ENCODE results near the gene SELENON.

Gene SELENON

DNA sequence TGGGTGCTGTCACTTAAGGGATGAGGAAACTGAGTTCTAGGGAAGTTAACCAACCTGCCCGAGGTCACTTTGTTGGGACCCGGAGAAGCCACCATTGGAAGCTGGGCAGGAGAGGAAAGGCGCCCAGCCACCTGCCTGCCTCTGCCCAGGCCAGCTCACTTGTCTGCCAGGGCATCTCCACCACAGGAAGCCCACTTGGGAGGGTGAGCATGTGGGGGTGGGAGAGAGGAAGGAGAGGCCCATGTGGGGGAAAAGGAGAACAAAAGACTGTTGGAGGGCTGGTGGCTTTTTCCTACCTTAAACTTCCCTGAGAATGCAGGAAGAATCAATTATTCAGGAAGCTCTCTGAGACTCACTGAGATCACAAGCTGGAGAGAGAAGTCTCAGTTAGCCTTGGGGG is 43.8 kb upstream of the SELENON start:
- TF ChIP-seq MAX (IDR thresholded peaks at IDR 0.05; ENCODE audit: low read depth, low read length), result peak; percentile 52; the same call in 1 of the 2 replicates
- TF ChIP-seq MYC (IDR thresholded peaks at IDR 0.05; ENCODE audit: low read depth, low read length), result no peak; the same call in 1 of the 2 replicates
- no peak for TF ChIP-seq CTCF (IDR thresholded peaks at IDR 0.05; ENCODE audit: low read depth, low read length)
- TF ChIP-seq POLR2A (IDR thresholded peaks at IDR 0.05; ENCODE audit: extremely low read depth, insufficient read length), result no peak
- H3K4me3 ChIP-seq (ENCODE audit: low read depth, low read length), result no peak overlapping the region
- DNase-seq (ENCODE audit: low read depth), result peak; percentile 56

DNA sequence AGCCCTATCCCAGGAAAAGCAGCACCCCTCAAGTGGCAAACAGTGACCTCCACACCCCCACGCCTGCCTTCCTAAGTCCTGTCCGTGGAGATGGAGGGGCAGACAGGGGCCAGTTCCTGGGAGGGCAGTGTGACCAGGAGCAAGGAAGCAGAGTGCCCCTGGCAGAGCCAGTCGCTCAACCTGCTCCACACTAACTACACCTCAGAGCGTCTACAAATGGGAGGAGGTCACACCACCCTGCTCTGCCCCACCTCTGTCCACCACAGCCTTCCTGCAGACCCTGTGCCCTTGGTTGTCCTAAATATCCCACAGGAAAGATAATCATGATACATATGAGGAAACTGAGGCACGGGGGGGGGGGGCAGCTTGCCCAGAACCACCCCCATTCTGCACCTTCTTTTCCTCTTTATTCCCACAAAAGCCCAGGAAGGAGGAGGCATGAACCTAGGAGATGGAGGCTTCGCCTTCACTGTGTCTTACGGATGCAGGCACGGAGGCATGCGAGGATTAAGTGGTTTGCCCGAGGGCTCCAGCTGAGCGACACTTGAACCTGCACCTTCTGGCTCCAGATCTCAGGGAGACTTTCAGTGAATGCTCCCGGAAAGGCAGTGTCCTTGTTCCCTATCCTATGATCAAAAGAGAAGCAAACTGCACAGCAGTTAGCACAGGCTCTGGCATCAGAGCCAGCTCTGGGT is 42.7 kb upstream of the SELENON start:
- H3K4me3 ChIP-seq (ENCODE audit: low read depth, low read length), result no peak overlapping the region
- no peak for TF ChIP-seq CTCF (IDR thresholded peaks at IDR 0.05; ENCODE audit: low read depth, low read length)
- no peak for TF ChIP-seq MAX (IDR thresholded peaks at IDR 0.05; ENCODE audit: low read depth, low read length)
- TF ChIP-seq MYC (IDR thresholded peaks at IDR 0.05; ENCODE audit: low read depth, low read length), result no peak
- no peak for TF ChIP-seq POLR2A (IDR thresholded peaks at IDR 0.05; ENCODE audit: extremely low read depth, insufficient read length)
- no peak for DNase-seq (ENCODE audit: low read depth)

- H3K4me3 ChIP-seq (ENCODE audit: low read depth, low read length), result no peak overlapping the region
- TF ChIP-seq POLR2A (IDR thresholded peaks at IDR 0.05; ENCODE audit: extremely low read depth, insufficient read length), result no peak
- TF ChIP-seq MYC (IDR thresholded peaks at IDR 0.05; ENCODE audit: low read depth, low read length), result no peak
- no peak for TF ChIP-seq MAX (IDR thresholded peaks at IDR 0.05; ENCODE audit: low read depth, low read length)
- no peak for TF ChIP-seq CTCF (IDR thresholded peaks at IDR 0.05; ENCODE audit: low read depth, low read length)
- DNase-seq (ENCODE audit: low read depth), result no peak
These were observed 42.2 kb upstream of the SELENON start for GRCh38 chr1:25757846-25758185.

- H3K4me3 ChIP-seq (ENCODE audit: low read depth, low read length), result no peak overlapping the region
- TF ChIP-seq CTCF (IDR thresholded peaks at IDR 0.05; ENCODE audit: low read depth, low read length) (no peak), MYC (IDR thresholded peaks at IDR 0.05; ENCODE audit: low read depth, low read length) (no peak), POLR2A (IDR thresholded peaks at IDR 0.05; ENCODE audit: extremely low read depth, insufficient read length) (no peak), MAX (IDR thresholded peaks at IDR 0.05; ENCODE audit: low read depth, low read length) (no peak)
- no peak for DNase-seq (ENCODE audit: low read depth)
These were observed 41.4 kb upstream of the SELENON start for GRCh38 chr1:25758466-25759070.

GRCh38 chr1:25760122-25760719 is 39.8 kb upstream of the SELENON start:
- no peak overlapping the region for H3K4me3 ChIP-seq (ENCODE audit: low read depth, low read length)
- TF ChIP-seq POLR2A (IDR thresholded peaks at IDR 0.05; ENCODE audit: extremely low read depth, insufficient read length) (no peak), MAX (IDR thresholded peaks at IDR 0.05; ENCODE audit: low read depth, low read length) (no peak), MYC (IDR thresholded peaks at IDR 0.05; ENCODE audit: low read depth, low read length) (no peak), CTCF (IDR thresholded peaks at IDR 0.05; ENCODE audit: low read depth, low read length) (no peak)
- DNase-seq (ENCODE audit: low read depth), result no peak

All from NB4 (cell line).